Lower leg skin (tissue), 4 donors: ENCODE results near the gene DPPA5. TPM values are rescaled to one million over a fixed set of nuclear protein-coding genes. Genes with fewer than 3 reads are reported as not detected.

Experiments used
- DNase-seq, 2 donors: peaks; one replicate each; pipeline ENCODE4 v3.0.0-alpha.2; 2019; ENCODE audit warnings: low spot score in 2 of 2
- H3K4me3 ChIP-seq: fragments of 200-600 bp; sonication (generic); 2 replicates; pipeline ENCODE4 v1.5.1; 2017; ENCODE audit warnings: mild to moderate bottlenecking, low read depth; ENCODE audit not compliant: poor library complexity, severe bottlenecking
- POLR2A ChIP-seq, 2 donors: fragments of 450-650 bp; IDR thresholded peaks; one replicate each; pipeline ENCODE4 v1.6.1; 2016 to 2017; ENCODE audit warnings: antibody characterized with exemption in 2 of 2, mild to moderate bottlenecking in 1 of 2, moderate library complexity in 1 of 2
- WGBS, 2 donors: methylation state at CpG; one replicate each; pipeline ENCODE4 v1.1.5; 2018; 5-methylcytosine and 5-hydroxymethylcytosine counted together
- intact Hi-C: fragments of 100-400 bp; cut with DNase I; formaldehyde crosslinking; loops from one replicate; pipeline ENCODE4 v1.15.0; 2023; ENCODE audit warnings: low total_unique reads
- total RNA-seq, 4 donors: library from RNA; depleted of rRNA; stranded (reverse); fragments of >200 nt; gene quantifications; one replicate each; pipeline ENCODE4 v1.1.0, GENCODE V29; 2016
- TF ChIP-seq, protein P1 (sequence below), 3 donors: fragments of 450-650 bp; IDR thresholded peaks; one replicate each; pipeline ENCODE4 v1.5.1; 2016; ENCODE audit warnings: antibody characterized with exemption in 3 of 3, mild to moderate bottlenecking in 3 of 3, moderate library complexity in 2 of 3

Gene DPPA5
- total RNA-seq, 4 donors from 2014 or later: not detected

DNA sequence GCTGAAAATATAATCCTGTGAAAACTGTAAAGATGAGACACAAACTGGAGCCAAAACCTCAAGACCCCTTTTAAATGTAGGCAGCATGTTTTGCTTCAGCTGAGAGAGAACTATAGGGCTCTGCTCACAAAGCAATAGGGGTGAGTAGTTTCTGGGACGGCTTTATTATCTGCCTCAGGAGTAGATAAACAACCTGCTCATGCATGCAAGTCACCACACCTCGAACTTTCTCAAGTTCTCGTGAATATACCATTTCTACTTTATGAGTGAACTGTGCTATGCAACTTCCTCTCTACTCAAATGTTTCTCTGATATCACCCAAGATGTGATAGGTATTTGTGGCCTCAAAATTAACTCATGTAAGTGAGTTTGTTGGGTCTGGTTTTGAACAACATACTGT lies 23.1 kb upstream of the DPPA5 start:
- no peak for DNase-seq
- WGBS, 2 donors: 35 to 42% methylated on average over 3 of the region's 3 CpGs
- no peak overlapping the region for H3K4me3 ChIP-seq
- intact Hi-C loops: no loop called here
- TF ChIP-seq, protein P1, sequence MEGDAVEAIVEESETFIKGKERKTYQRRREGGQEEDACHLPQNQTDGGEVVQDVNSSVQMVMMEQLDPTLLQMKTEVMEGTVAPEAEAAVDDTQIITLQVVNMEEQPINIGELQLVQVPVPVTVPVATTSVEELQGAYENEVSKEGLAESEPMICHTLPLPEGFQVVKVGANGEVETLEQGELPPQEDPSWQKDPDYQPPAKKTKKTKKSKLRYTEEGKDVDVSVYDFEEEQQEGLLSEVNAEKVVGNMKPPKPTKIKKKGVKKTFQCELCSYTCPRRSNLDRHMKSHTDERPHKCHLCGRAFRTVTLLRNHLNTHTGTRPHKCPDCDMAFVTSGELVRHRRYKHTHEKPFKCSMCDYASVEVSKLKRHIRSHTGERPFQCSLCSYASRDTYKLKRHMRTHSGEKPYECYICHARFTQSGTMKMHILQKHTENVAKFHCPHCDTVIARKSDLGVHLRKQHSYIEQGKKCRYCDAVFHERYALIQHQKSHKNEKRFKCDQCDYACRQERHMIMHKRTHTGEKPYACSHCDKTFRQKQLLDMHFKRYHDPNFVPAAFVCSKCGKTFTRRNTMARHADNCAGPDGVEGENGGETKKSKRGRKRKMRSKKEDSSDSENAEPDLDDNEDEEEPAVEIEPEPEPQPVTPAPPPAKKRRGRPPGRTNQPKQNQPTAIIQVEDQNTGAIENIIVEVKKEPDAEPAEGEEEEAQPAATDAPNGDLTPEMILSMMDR (IDR thresholded peaks at IDR 0.05): no peak
- TF ChIP-seq POLR2A (IDR thresholded peaks at IDR 0.05): no peak

DNA sequence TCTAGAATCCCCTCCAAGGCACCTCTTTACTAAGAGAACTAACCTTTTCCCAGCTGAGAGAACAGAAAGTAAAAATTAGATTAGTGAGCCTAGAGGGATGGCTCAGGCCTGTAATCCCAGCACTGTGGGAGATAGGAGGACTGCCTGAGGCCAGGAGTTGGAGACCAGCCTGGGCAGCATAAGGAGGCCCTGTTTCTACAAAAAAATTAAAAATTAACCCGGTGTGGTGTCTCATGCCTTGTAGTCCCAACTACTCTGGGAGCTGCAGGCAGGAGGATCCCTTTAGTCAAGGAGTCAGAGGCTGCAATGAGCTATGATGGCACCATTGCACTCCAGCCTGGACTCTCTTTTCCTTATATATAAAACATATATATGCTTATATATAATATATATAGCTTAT lies 21.1 kb upstream of the DPPA5 start:
- intact Hi-C loops: no loop called here
- no peak for DNase-seq
- WGBS, 2 donors: 74 to 80% methylated on average over 1 of the region's 1 CpG
- H3K4me3 ChIP-seq: no peak overlapping the region
- TF ChIP-seq POLR2A (IDR thresholded peaks at IDR 0.05): no peak
- TF ChIP-seq, protein P1 (IDR thresholded peaks at IDR 0.05): no peak

DNA sequence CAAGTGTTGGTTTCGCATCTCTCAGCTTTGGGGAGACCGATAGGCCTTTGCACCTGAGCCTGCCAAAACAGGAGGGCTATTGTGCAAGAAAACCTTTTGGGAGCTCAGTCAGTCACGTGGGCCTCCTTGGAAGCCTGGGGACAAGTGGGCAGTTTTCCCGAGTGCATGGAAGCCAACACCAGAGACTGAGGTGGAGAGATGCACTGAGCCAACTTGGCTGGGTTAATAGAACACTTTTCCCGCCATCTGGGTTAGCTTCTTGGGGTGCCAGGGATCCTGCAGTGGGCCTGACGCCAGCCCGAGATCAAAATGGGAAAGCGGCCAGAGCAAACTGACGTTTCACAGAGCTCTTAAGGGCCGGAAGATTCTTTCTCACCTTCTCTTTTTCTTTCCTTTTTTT lies 18.4 kb upstream of the DPPA5 start:
- intact Hi-C loops: no loop called here
- DNase-seq: no peak
- TF ChIP-seq, protein P1 (IDR thresholded peaks at IDR 0.05): no peak
- no peak for TF ChIP-seq POLR2A (IDR thresholded peaks at IDR 0.05)
- WGBS, 2 donors: 66% methylated on average over 10 of the region's 10 CpGs
- no peak overlapping the region for H3K4me3 ChIP-seq

DNA sequence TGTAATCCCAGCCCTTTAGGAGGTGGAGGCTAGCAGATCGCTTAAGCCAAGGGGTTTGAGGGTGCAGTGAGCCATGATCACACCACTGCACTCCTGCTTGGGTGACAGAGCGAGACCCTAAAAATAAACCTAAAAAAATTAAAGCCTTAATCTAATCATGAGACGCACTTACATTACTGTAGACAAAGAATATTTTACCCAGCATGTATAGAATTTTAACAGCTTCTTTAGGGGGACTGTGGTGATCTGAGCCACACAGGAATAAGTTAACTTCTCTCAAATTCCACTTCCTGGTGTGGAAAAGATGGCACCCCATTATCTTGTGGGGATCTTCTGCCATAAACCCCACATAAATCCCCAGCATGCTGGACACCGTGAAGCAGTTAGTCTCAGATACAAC lies 17.9 kb upstream of the DPPA5 start:
- no peak for DNase-seq
- 95 to 96% methylated on average over 4 of the region's 4 CpGs for WGBS, 2 donors
- no peak for TF ChIP-seq POLR2A (IDR thresholded peaks at IDR 0.05)
- TF ChIP-seq, protein P1 (IDR thresholded peaks at IDR 0.05): no peak
- intact Hi-C loops: no loop called here
- H3K4me3 ChIP-seq: no peak overlapping the region

DNA sequence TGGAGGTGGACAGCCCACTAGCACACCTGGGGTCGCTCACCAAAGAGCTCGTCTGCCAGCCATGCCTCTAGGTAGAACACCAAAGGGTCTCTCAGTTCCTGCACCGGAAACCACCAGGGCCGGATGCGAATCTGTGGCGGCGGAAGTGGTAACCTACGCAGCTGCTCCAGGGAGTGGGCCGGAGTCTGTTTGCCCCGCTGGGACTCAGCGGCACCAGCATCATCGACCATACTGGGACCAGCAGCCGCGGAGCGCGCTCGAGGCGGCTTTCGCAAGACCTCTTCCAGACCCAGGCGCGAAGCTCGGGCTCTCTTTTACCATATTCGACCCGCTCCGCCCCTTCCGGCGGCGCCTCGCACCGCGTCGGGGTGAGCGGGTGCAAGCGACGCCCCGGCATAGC lies 15.5 kb upstream of the DPPA5 start, which contains the start of gene OOEP:
Gene OOEP, minus strand, starts transcription at position 335 of the 400 bp plus-strand sequence. Its CDS starts 105 bp downstream, at position 230.
- TF ChIP-seq, protein P1 (IDR thresholded peaks at IDR 0.05): no peak
- no peak for TF ChIP-seq POLR2A (IDR thresholded peaks at IDR 0.05)
- WGBS, 2 donors: 96 to 98% methylated on average over 36 of the region's 36 CpGs

DNA sequence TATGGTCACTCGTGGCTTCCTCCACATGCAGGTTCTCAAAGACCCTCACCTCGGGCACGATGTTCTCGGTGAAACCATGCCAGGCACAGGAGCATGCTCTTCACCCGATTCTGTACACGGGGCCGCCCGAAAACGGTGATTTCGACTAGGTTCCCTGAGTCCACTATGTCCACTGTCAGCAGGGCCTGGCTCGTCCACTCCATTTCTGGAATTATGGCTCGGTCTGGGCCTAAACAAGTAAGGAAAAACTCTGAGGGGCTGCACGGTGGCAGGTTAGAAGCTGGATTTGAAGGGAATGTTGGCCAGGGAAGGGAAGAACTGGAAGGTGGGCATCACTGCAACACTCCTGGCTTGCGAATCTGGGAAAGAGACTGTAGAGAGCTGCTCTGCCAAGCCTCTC lies 15.1 kb upstream of the DPPA5 start:
- 91% methylated on average over 14 of the region's 14 CpGs for WGBS, 2 donors
- intact Hi-C loops: no loop called here
- no peak for DNase-seq
- TF ChIP-seq, protein P1 (IDR thresholded peaks at IDR 0.05): no peak
- no peak for TF ChIP-seq POLR2A (IDR thresholded peaks at IDR 0.05)
- H3K4me3 ChIP-seq: no peak overlapping the region

More for the DNA sequence above, 15.5 kb upstream of the DPPA5 start, which contains the start of gene OOEP:
- DNase-seq: no peak
- no peak within 1 kb of the TSS for H3K4me3 ChIP-seq
- intact Hi-C loops: no loop called here
